DOHH2 (cell line): ENCODE data around the gene TMEM87A.

ENCODE experiments used
- H3F3A ChIP-seq: fragments of 200-600 bp; sonication (generic), shearing (Covaris generic); 2 replicates; pipeline ENCODE4 v1.6.0; 2016; ENCODE audit warnings: antibody characterized with exemption, mild to moderate bottlenecking; ENCODE audit not compliant: control insufficient read depth, insufficient read depth
- H3K27ac ChIP-seq: fragments of 200-600 bp; sonication (generic); 2 replicates; pipeline ENCODE4 v1.5.1; 2014; ENCODE audit warnings: low read depth, mild to moderate bottlenecking, low read length, moderate library complexity
- H3K27me3 ChIP-seq: fragments of 200-600 bp; sonication (generic); 2 replicates; pipeline ENCODE4 v1.6.1; 2014; ENCODE audit warnings: mild to moderate bottlenecking, low read length, mixed read lengths; ENCODE audit not compliant: control insufficient read depth
- H3K36me3 ChIP-seq: fragments of 200-600 bp; sonication (generic); 2 replicates; pipeline ENCODE4 v1.6.1; 2014; ENCODE audit warnings: mild to moderate bottlenecking, low read length, moderate library complexity, mixed read lengths; ENCODE audit not compliant: control insufficient read depth
- H3K4me1 ChIP-seq: fragments of 200-600 bp; sonication (generic); 2 replicates; pipeline ENCODE4 v1.6.1; 2014; ENCODE audit warnings: mild to moderate bottlenecking, low read length, mixed read lengths; ENCODE audit not compliant: control insufficient read depth
- H3K4me2 ChIP-seq: fragments of 200-600 bp; sonication (generic); 2 replicates; pipeline ENCODE4 v1.6.0; 2014; ENCODE audit warnings: mild to moderate bottlenecking, low read length, moderate library complexity
- H3K4me3 ChIP-seq: fragments of 200-600 bp; sonication (generic); 2 replicates; pipeline ENCODE4 v1.5.1; 2014; ENCODE audit warnings: mild to moderate bottlenecking, low read length, mixed read lengths
- H3K79me2 ChIP-seq: fragments of 200-600 bp; sonication (generic); 2 replicates; pipeline ENCODE4 v1.6.1; 2014; ENCODE audit warnings: mild to moderate bottlenecking, low read length, mixed read lengths; ENCODE audit not compliant: control insufficient read depth
- H3K9me2 ChIP-seq: fragments of 200-600 bp; sonication (generic); replicated peaks from 2 replicates; pipeline ENCODE4 v1.6.1; 2014; ENCODE audit warnings: mild to moderate bottlenecking, low read length, mixed read lengths; ENCODE audit not compliant: control insufficient read depth
- H3K9me3 ChIP-seq: fragments of 200-600 bp; sonication (generic); 2 replicates; pipeline ENCODE4 v1.6.1; 2014; ENCODE audit warnings: antibody characterized with exemption, low read length, mixed read lengths; ENCODE audit not compliant: control insufficient read depth, insufficient read depth
- H4K20me1 ChIP-seq: fragments of 200-600 bp; sonication (generic); 2 replicates; pipeline ENCODE4 v1.6.0; 2014; ENCODE audit warnings: low read depth, mild to moderate bottlenecking, antibody characterized with exemption, low read length, moderate library complexity; ENCODE audit not compliant: control insufficient read depth, insufficient read depth
- CTCF ChIP-seq: fragments of 200-600 bp; sonication (generic); IDR thresholded peaks from one replicate; pipeline ENCODE4 v1.5.1; 2014; ENCODE audit warnings: antibody characterized with exemption, mild to moderate bottlenecking, low read depth, low read length; ENCODE audit not compliant: poor library complexity, severe bottlenecking
- EZH2phosphoT487 ChIP-seq: fragments of 200-600 bp; sonication (generic); IDR thresholded peaks from 2 replicates; pipeline ENCODE4 v1.6.1; 2017; ENCODE audit warnings: borderline replicate concordance, mild to moderate bottlenecking, antibody characterized with exemption, low read length, moderate library complexity, mixed read lengths

The TMEM87A gene

GRCh38 chr15:42289166-42289565, 15.9 kb upstream of the TMEM87A start:
- no peaks in the 10 kb centered on the region for H3K9me2 ChIP-seq
- peaks cover 12% of the 10 kb centered on the region for H3K36me3 ChIP-seq
- no peaks in the 10 kb centered on the region for H3K27me3 ChIP-seq
- H4K20me1 ChIP-seq = no peaks in the 10 kb centered on the region
- no peak overlapping the region for H3K4me2 ChIP-seq
- H3F3A ChIP-seq = no peaks in the 10 kb centered on the region
- H3K27ac ChIP-seq = no peak overlapping the region
- H3K79me2 ChIP-seq = no peaks in the 10 kb centered on the region
- TF ChIP-seq CTCF (no peak), EZH2phosphoT487 (no peak)
- H3K4me3 ChIP-seq = no peak overlapping the region
- H3K9me3 ChIP-seq = no peaks in the 10 kb centered on the region
- H3K4me1 ChIP-seq = no peaks in the 10 kb centered on the region

GRCh38 chr15:42287931-42288330, 14.7 kb upstream of the TMEM87A start:
- TF ChIP-seq EZH2phosphoT487 (no peak), CTCF (no peak)
- no peaks in the 10 kb centered on the region for H4K20me1 ChIP-seq
- no peak overlapping the region for H3K4me2 ChIP-seq
- H3K9me2 ChIP-seq = no peaks in the 10 kb centered on the region
- no peaks in the 10 kb centered on the region for H3K27me3 ChIP-seq
- no peaks in the 10 kb centered on the region for H3K79me2 ChIP-seq
- no peak overlapping the region for H3K27ac ChIP-seq
- H3K9me3 ChIP-seq = no peaks in the 10 kb centered on the region
- H3K4me1 ChIP-seq = no peaks in the 10 kb centered on the region
- no peak overlapping the region for H3K4me3 ChIP-seq
- H3K36me3 ChIP-seq = peaks cover 17% of the 10 kb centered on the region
- H3F3A ChIP-seq = no peaks in the 10 kb centered on the region

DNA sequence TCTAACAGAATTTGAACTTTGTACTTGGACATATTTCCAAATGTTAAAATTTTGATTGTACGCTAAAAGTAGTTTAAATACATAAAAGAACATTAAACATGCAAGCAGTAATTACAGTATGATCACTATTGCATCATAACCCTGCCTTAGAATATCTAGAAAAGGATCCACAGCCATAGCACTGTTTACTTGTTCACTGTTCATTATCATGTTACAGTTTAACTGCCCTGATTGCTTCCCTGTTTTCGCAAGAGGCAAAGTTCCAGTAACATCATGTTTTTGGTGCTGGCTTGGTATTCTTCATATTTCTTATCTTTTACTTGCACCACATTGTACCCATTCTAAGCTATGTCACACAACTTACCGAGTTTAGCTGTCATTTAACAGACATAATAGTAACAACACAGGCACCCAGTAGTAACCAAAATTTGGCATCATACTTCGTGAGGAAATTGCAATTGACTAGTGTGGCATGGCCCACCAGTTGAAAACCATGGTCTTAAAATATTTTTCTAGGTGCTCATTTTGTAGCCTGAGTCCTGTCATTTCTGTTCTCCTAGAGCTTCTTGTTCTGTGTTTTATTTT, 13.3 kb upstream of the TMEM87A start:
- H3K9me3 ChIP-seq = no peaks in the 10 kb centered on the region
- peaks cover 11% of the 10 kb centered on the region for H3K36me3 ChIP-seq
- H3K27me3 ChIP-seq = no peaks in the 10 kb centered on the region
- H3K9me2 ChIP-seq = no peaks in the 10 kb centered on the region
- no peak for TF ChIP-seq EZH2phosphoT487
- no peak for TF ChIP-seq CTCF
- H3K79me2 ChIP-seq = no peaks in the 10 kb centered on the region
- no peaks in the 10 kb centered on the region for H3K4me1 ChIP-seq
- no peak overlapping the region for H3K27ac ChIP-seq
- H4K20me1 ChIP-seq = no peaks in the 10 kb centered on the region
- H3F3A ChIP-seq = no peaks in the 10 kb centered on the region
- no peak overlapping the region for H3K4me2 ChIP-seq
- H3K4me3 ChIP-seq = no peak overlapping the region

- TF ChIP-seq EZH2phosphoT487 (no peak), CTCF (no peak)
- H3K36me3 ChIP-seq = peaks cover 20% of the 10 kb centered on the region
- no peaks in the 10 kb centered on the region for H3F3A ChIP-seq
- no peaks in the 10 kb centered on the region for H3K9me2 ChIP-seq
- H3K27ac ChIP-seq = no peak overlapping the region
- H3K27me3 ChIP-seq = no peaks in the 10 kb centered on the region
- H3K9me3 ChIP-seq = no peaks in the 10 kb centered on the region
- no peak overlapping the region for H3K4me3 ChIP-seq
- no peaks in the 10 kb centered on the region for H3K4me1 ChIP-seq
- no peak overlapping the region for H3K4me2 ChIP-seq
- no peaks in the 10 kb centered on the region for H3K79me2 ChIP-seq
- H4K20me1 ChIP-seq = no peaks in the 10 kb centered on the region
These were observed 11.8 kb upstream of the TMEM87A start for GRCh38 chr15:42285034-42285433.
